Stomach smooth muscle (tissue), 2 donors: ENCODE measurements around the gene CDC14B.

Source experiments
- H3K27ac ChIP-seq: one replicate; pipeline ENCODE4 v1.7.0; 2013; ENCODE audit warnings: mild to moderate bottlenecking, low read length, inconsistent platforms
- H3K27me3 ChIP-seq, 2 donors: one replicate each; pipeline ENCODE4 v1.7.0; 2013; ENCODE audit warnings: low read length in 2 of 2; ENCODE audit not compliant: insufficient read depth in 2 of 2, control insufficient read depth in 1 of 2
- H3K36me3 ChIP-seq, 2 donors: one replicate each; pipeline ENCODE4 v1.7.0; 2013; ENCODE audit warnings: low read length in 2 of 2; ENCODE audit not compliant: control insufficient read depth in 2 of 2, insufficient read depth in 2 of 2
- H3K4me1 ChIP-seq: one replicate; pipeline ENCODE4 v1.7.0; 2013; ENCODE audit warnings: low read length; ENCODE audit not compliant: control insufficient read depth, insufficient read depth
- H3K4me3 ChIP-seq, 2 donors: one replicate each; pipeline ENCODE4 v1.7.0; 2013; ENCODE audit warnings: low read length in 2 of 2
- H3K9ac ChIP-seq, 2 donors: one replicate each; pipeline ENCODE4 v1.7.0; 2013; ENCODE audit warnings: low read length in 2 of 2, mild to moderate bottlenecking in 1 of 2
- H3K9me3 ChIP-seq, 2 donors: one replicate each; pipeline ENCODE4 v1.7.0; 2013; ENCODE audit warnings: low read length in 2 of 2; ENCODE audit not compliant: control insufficient read depth in 2 of 2
- donor health status: healthy.
- donor health status: Pancreatic carcinoma.

The CDC14B gene

DNA sequence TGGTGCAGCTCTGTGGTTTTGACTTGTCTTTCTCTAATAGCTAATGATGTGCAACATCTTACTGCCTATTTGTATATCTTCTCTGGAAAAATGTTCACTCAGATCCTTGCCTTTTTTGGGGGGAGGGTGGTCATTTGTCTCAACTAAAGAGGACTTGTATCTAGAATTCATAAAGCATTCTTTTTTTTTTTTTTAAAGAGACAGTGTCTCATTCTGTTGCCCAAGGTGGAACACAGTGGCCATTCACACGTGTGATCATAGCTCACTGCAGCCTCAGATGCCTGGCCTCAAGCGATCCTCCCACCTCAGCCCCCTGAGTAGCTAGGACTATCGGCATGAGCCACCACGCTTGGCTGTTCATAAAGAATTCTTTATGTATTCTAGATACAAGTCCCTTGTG is 136.4 kb downstream of the CDC14B start:
- Histone ChIP-seq H3K9ac (no peak overlapping the region), H3K36me3 (peaks cover 6 to 14% of the 10 kb centered on the region in 2 donors), H3K9me3 (no peaks in the 10 kb centered on the region), H3K4me3 (no peak overlapping the region), H3K27ac (no peak overlapping the region), H3K27me3 (no peaks in the 10 kb centered on the region), H3K4me1 (peaks cover 22% of the 10 kb centered on the region)

DNA sequence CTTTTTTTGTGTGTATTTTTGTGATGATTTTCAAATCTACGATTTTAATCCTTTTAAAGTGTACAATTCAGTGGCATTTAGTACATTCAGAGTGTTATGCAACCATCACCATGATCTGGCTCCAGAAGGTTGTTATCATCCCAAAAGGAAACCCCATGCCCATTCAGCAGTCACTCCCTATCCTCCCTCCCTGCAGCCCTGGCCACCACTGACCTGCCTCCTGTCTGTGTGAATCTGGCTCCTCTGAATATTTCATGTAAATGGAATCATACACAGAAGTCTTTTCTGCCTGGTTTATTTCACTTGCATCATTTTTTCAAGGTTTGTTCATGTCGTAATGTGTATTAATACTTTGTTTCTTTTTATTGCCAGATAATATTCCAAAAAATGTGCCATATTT is 137.2 kb downstream of the CDC14B start:
- no peaks in the 10 kb centered on the region for H3K27me3 ChIP-seq
- no peak overlapping the region for H3K4me3 ChIP-seq
- no peak overlapping the region for H3K27ac ChIP-seq
- no peak overlapping the region for H3K9ac ChIP-seq
- H3K9me3 ChIP-seq, result no peaks in the 10 kb centered on the region
- H3K36me3 ChIP-seq, result peaks cover 4 to 13% of the 10 kb centered on the region in 2 donors
- H3K4me1 ChIP-seq, result peaks cover 16% of the 10 kb centered on the region

DNA sequence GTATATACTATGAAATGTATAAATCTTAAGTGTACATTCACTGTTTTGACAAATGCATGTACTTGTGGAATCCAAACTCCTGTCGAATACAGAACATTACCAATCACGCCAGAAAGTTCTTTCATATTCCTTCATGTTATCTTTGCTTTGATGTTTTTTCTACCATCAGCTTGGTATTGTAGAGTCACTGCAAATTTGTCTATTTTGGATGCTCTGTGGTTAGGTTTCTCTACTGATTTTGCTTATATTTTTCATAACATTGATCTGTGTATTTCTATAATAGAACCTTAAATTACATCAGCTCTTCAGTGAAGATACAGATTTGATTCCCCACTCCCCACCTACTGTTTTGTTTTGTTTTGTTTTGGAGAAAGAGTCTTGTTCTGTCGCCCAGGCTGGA is 138.9 kb downstream of the CDC14B start:
- peaks cover 7 to 13% of the 10 kb centered on the region in 2 donors for H3K36me3 ChIP-seq
- H3K4me3 ChIP-seq, result no peak overlapping the region
- H3K9ac ChIP-seq, result no peak overlapping the region

DNA sequence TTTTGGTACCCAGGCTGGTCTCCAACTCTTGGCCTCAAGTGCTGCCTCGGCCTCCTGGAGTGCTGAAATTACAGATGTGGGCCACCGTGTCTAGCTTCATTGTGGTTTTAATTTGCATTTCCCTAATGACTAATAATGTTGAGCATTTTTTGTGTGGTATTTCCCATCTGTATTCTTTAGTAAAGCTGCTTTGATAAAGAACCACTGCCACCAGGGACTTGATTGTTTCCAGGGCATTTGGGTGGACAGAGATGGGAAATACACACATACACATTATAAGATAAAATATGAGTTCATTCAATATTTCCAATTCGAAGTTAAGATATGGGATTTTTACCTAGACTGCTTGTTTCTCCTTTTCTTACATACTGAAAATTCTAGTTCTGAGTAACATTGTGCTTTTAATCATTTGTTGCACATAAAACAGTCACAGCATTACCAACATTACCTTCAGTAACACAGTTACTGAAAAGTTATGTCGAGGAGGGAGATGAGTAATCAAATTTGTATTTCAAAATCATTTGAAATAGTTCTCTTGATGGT is 140.7 kb downstream of the CDC14B start:
- Histone ChIP-seq H3K9me3 (no peaks in the 10 kb centered on the region), H3K4me1 (no peaks in the 10 kb centered on the region), H3K9ac (no peak overlapping the region), H3K36me3 (peaks cover 6 to 10% of the 10 kb centered on the region in 2 donors), H3K27me3 (no peaks in the 10 kb centered on the region), H3K4me3 (no peak overlapping the region), H3K27ac (no peak overlapping the region)

More for the DNA sequence above, 138.9 kb downstream of the CDC14B start:
- Histone ChIP-seq H3K27ac (no peak overlapping the region), H3K27me3 (no peaks in the 10 kb centered on the region), H3K4me1 (peaks cover 5% of the 10 kb centered on the region), H3K9me3 (no peaks in the 10 kb centered on the region)

DNA sequence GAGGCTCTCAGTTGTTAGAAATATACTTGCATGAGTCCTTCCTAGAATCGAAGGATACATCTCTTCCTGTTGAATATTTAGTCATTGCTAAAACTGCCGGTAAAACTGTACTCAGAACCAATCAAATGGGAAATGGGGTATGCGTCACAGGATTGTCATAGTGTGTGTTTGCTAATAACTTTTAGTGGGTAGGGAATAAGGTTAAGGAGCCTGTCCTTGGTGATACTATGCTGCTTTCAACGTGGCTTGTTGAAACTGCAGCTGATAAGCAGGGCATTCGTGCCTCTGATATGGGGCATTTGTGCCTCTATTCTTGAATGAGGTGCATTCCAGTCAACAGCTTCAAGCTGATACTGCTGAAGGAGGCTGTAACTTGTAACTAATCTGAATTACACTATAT is 143.1 kb downstream of the CDC14B start:
- H3K36me3 ChIP-seq, result peaks cover 19 to 23% of the 10 kb centered on the region in 2 donors
- no peak overlapping the region for H3K27ac ChIP-seq
- H3K4me3 ChIP-seq, result no peak overlapping the region
- H3K4me1 ChIP-seq, result no peaks in the 10 kb centered on the region
- H3K9ac ChIP-seq, result no peak overlapping the region
- no peaks in the 10 kb centered on the region for H3K27me3 ChIP-seq
- H3K9me3 ChIP-seq, result no peaks in the 10 kb centered on the region

DNA sequence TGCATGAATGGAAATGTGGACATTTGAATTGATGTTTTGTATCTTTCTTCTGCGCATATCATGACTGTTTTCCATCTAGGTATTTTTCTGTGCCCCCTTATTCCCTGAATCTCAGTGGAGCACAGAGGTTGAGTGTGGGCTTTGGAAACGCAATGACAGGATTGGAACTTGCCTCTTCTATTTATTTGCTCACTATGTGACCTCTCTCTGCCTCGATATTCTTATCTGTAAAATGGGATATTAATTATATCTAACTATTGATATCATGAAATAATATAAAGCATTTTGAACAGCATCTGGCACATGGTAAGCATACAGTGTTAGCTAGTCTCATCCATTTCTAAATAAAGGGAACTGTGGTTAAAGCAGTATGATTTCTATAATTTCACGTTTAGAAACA is 143.6 kb downstream of the CDC14B start:
- Histone ChIP-seq H3K4me3 (no peak overlapping the region), H3K36me3 (peaks cover 19 to 26% of the 10 kb centered on the region in 2 donors), H3K27ac (no peak overlapping the region), H3K9me3 (no peaks in the 10 kb centered on the region), H3K4me1 (no peaks in the 10 kb centered on the region), H3K27me3 (no peaks in the 10 kb centered on the region), H3K9ac (no peak overlapping the region)

DNA sequence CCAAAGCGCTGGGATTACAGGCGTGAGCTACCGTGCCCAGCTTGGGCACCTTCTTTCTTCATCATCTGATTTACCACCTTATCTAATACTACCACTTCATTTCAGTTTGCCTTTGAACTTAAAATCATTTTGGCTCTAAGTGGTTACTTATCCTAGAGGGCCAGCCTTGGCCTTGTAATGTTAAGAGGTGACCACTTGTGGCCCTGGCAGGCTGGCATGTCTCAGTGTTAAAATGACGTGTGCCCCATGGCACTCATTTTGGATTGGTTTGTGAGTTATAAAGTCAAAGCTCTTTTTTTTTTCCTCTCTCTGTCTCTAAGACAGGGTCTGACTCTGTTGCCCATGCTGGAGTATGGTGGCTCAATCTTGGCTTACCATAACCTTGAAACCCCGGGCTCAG is 151.9 kb downstream of the CDC14B start:
- Histone ChIP-seq H3K9me3 (no peaks in the 10 kb centered on the region), H3K4me1 (peaks cover 3% of the 10 kb centered on the region), H3K4me3 (no peak overlapping the region), H3K27ac (no peak overlapping the region), H3K27me3 (no peaks in the 10 kb centered on the region), H3K36me3 (peaks cover 9 to 25% of the 10 kb centered on the region in 2 donors), H3K9ac (no peak overlapping the region)

DNA sequence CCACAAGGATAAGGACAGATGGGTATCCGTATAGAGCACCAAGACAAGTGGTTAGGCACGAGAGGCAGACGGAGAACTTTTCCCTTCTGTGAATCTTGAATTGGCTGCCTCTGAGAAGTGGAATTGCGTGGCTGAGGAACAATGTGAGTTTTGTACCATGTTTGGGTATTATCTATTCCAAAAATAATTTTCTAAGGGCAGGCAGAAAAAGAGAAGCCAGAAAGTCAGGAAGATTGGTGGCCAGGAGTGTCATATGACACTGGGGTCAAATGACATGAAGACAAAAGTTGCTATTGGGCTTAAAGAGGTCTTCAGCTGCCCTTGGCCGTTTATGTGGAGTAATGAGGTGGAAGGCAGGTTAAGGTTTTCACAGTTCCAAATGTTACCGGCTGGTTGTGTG is 155.2 kb downstream of the CDC14B start:
- H3K27me3 ChIP-seq, result no peaks in the 10 kb centered on the region
- no peak overlapping the region for H3K4me3 ChIP-seq
- peaks cover 0 to 17% of the 10 kb centered on the region in 2 donors for H3K36me3 ChIP-seq
- no peak overlapping the region for H3K9ac ChIP-seq
- no peak overlapping the region for H3K27ac ChIP-seq
- H3K9me3 ChIP-seq, result no peaks in the 10 kb centered on the region
- peaks cover 3% of the 10 kb centered on the region for H3K4me1 ChIP-seq

DNA sequence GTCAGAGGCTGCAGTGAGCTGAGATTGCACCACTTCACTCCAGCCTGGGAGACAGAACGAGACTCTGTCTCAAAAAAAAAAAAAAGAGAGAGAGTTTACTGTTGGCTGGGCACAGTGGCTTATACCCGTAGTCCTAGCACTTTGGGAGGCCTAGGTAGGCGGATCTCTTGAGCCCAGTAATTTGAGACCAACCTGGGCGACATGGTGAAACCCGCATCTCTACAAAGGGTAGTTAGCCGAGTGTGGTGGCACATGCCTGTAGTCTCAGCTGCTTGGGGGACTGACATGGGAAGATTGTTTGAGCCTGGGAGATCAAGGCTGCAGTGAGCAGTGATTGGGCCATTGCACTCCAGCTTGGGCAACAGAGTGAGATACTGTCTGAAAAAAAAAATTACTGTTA is 157.1 kb downstream of the CDC14B start:
- no peak overlapping the region for H3K9ac ChIP-seq
- H3K9me3 ChIP-seq, result no peaks in the 10 kb centered on the region
- peaks cover 0 to 17% of the 10 kb centered on the region in 2 donors for H3K36me3 ChIP-seq
- no peak overlapping the region for H3K27ac ChIP-seq
- no peaks in the 10 kb centered on the region for H3K27me3 ChIP-seq
- no peak overlapping the region for H3K4me3 ChIP-seq
- peaks cover 3% of the 10 kb centered on the region for H3K4me1 ChIP-seq

DNA sequence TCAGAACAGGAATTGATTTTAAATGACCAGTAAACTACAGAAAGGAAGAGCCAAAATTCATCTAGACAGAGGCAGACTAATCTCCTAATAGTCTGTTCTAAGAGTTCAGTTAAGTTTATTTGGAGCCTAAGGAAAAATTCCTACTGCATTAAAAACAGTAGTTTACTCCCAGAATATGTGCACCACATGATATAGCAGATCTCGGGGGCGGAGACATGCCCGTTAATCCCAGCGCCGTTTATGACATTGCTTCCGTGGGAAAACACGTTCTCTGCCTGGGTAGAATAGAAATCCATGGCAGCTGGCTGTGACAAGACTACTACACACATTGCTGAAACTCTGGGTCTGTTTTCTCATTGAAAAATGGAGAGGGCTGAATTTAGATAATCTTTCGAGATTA is 158.3 kb downstream of the CDC14B start:
- Histone ChIP-seq H3K9me3 (no peaks in the 10 kb centered on the region), H3K4me1 (peaks cover 3% of the 10 kb centered on the region), H3K27ac (no peak overlapping the region), H3K4me3 (no peak overlapping the region), H3K9ac (no peak overlapping the region), H3K27me3 (no peaks in the 10 kb centered on the region), H3K36me3 (peaks cover 0 to 14% of the 10 kb centered on the region in 2 donors)

DNA sequence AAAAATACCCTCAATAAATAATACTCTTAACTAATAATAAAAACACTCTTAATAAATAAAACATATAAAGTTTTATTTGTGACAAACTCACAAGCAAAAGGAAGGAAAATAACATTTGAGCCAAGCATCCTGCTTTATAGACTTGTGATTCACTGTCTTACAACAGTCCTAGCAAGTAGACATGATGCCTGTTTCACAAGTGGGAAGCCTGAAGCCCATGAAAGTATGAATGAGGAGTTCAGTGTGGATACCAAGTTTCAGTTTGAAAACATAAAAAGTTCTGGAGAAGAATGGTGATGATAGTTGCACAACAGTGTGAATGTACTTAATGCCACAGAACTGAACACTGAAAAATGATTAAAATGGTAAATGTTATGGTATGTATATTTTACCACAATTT is 158.8 kb downstream of the CDC14B start:
- H3K9ac ChIP-seq, result no peak overlapping the region
- H3K36me3 ChIP-seq, result peaks cover 0 to 14% of the 10 kb centered on the region in 2 donors
- peaks cover 3% of the 10 kb centered on the region for H3K4me1 ChIP-seq
- H3K9me3 ChIP-seq, result no peaks in the 10 kb centered on the region
- H3K27ac ChIP-seq, result no peak overlapping the region
- H3K4me3 ChIP-seq, result no peak overlapping the region
- H3K27me3 ChIP-seq, result no peaks in the 10 kb centered on the region
